WI38 (cell line): ENCODE measurements around the gene CPSF3.
A peak's percentile ranks its signal among the peaks of the same experiment; 100 is the strongest.

Experiments
- H3K4me3 ChIP-seq: 2 replicates; pipeline ENCODE4 v1.5.1; 2011; ENCODE audit warnings: low read depth, mild to moderate bottlenecking, control low read depth, low read length
- CTCF ChIP-seq: IDR thresholded peaks from 2 replicates; pipeline ENCODE4 v1.5.1; 2012; ENCODE audit warnings: low read depth, mild to moderate bottlenecking, control low read depth, low read length

CPSF3 gene

GRCh38 chr2:9416267-9416961 lies 7.0 kb upstream of the CPSF3 start:
- no peak for TF ChIP-seq CTCF
- no peak overlapping the region for H3K4me3 ChIP-seq

- no peak for TF ChIP-seq CTCF
- H3K4me3 ChIP-seq = no peak overlapping the region
Observed at GRCh38 chr2:9416962-9417316, 6.5 kb upstream of the CPSF3 start.

- H3K4me3 ChIP-seq = no peak overlapping the region
- no peak for TF ChIP-seq CTCF
Observed at GRCh38 chr2:9417725-9418124, 5.7 kb upstream of the CPSF3 start.

- no peak overlapping the region for H3K4me3 ChIP-seq
- no peak for TF ChIP-seq CTCF
Observed at GRCh38 chr2:9418746-9419145, 4.7 kb upstream of the CPSF3 start.

- H3K4me3 ChIP-seq = no peak overlapping the region
- no peak for TF ChIP-seq CTCF
Observed at GRCh38 chr2:9419541-9419940, 3.9 kb upstream of the CPSF3 start.

- TF ChIP-seq CTCF = no peak
- H3K4me3 ChIP-seq = no peak overlapping the region
Observed at GRCh38 chr2:9420495-9420894, 3.0 kb upstream of the CPSF3 start.

- TF ChIP-seq CTCF = no peak
- peak overlapping the region; percentile 71 for H3K4me3 ChIP-seq
Observed at GRCh38 chr2:9422321-9423099, 944 bp upstream of the CPSF3 start.
